Small intestine (tissue), 7 donors: ENCODE measurements around the gene PCNX1. TPM values are rescaled to one million over a fixed set of nuclear protein-coding genes. Genes with fewer than 3 reads are reported as not detected.
"Not testable (repeated sequence)": the region's sequence is repeated elsewhere in the genome, so short reads cannot be mapped to it uniquely, and the experiment has no call there.

Experiments used
- DNase-seq, 2 donors: peaks; one replicate each; pipeline versions ENCODE4 v3.0.0 to v3.0.0-alpha.2; 2013
- FAIRE-seq: peaks from 2 replicates; lab custom pipeline; 2012; peaks lifted over from hg19 to GRCh38; lab: Jason Lieb, UNC
- H3K27ac ChIP-seq, 3 donors: one replicate each; pipeline ENCODE4 v1.5.1; 2013; ENCODE audit warnings: low read length in 2 of 3, mild to moderate bottlenecking in 2 of 3, control low read depth in 1 of 3, inconsistent platforms in 1 of 3, low read depth in 1 of 3, moderate library complexity in 1 of 3
- H3K27me3 ChIP-seq, 3 donors: one replicate each; pipeline ENCODE4 v1.6.1; 2013; ENCODE audit warnings: low read length in 3 of 3, inconsistent platforms in 1 of 3; ENCODE audit not compliant: control insufficient read depth in 3 of 3, insufficient read depth in 3 of 3
- H3K36me3 ChIP-seq, 3 donors: one replicate each; pipeline ENCODE4 v1.6.1; 2013; ENCODE audit warnings: low read length in 3 of 3, inconsistent platforms in 1 of 3, low read depth in 1 of 3, mild to moderate bottlenecking in 1 of 3, moderate library complexity in 1 of 3; ENCODE audit not compliant: control insufficient read depth in 3 of 3, insufficient read depth in 2 of 3
- H3K4me1 ChIP-seq, 3 donors: one replicate each; pipeline ENCODE4 v1.6.1; 2013; ENCODE audit warnings: low read length in 2 of 3, inconsistent platforms in 1 of 3, low read depth in 1 of 3, mild to moderate bottlenecking in 1 of 3, moderate library complexity in 1 of 3; ENCODE audit not compliant: control insufficient read depth in 3 of 3, insufficient read depth in 2 of 3
- H3K4me3 ChIP-seq, 3 donors: one replicate each; pipeline ENCODE4 v1.5.1; 2013; ENCODE audit warnings: low read length in 3 of 3, control low read depth in 1 of 3, inconsistent platforms in 1 of 3, low read depth in 1 of 3, mild to moderate bottlenecking in 1 of 3, moderate library complexity in 1 of 3
- H3K9me3 ChIP-seq, 2 donors: one replicate each; pipeline ENCODE4 v1.6.1; 2013; ENCODE audit warnings: low read depth in 1 of 2, low read length in 1 of 2; ENCODE audit not compliant: control insufficient read depth in 2 of 2, insufficient read depth in 1 of 2
- WGBS, 3 donors: extraction: QIAGEN DNeasy Blood & Tissue Kit; methylation state at CpG; one replicate each; pipeline ENCODE4 v1.1.7; 2013; 5-methylcytosine and 5-hydroxymethylcytosine counted together
- polyA plus RNA-seq, 4 donors: library from polyadenylated mRNA; stranded (reverse) in 3 of 4; unstranded in 1 of 4; fragments of 200-250 nt in 3 of 4; fragments of 120-200 nt in 1 of 4; gene quantifications; one replicate each; pipeline versions ENCODE4 v1.2.1 to v1.2.3, GENCODE V29; 2013
- donor health status: healthy with polysubstance abuse.
- donor health status: control.
- donor health status: control.
- donor health status: Bipolar disorder and iron deficiency.
- donor health status: healthy.

Gene PCNX1
- polyA plus RNA-seq, 4 donors: 4.7 to 49.4 (median 6.5) TPM

DNA sequence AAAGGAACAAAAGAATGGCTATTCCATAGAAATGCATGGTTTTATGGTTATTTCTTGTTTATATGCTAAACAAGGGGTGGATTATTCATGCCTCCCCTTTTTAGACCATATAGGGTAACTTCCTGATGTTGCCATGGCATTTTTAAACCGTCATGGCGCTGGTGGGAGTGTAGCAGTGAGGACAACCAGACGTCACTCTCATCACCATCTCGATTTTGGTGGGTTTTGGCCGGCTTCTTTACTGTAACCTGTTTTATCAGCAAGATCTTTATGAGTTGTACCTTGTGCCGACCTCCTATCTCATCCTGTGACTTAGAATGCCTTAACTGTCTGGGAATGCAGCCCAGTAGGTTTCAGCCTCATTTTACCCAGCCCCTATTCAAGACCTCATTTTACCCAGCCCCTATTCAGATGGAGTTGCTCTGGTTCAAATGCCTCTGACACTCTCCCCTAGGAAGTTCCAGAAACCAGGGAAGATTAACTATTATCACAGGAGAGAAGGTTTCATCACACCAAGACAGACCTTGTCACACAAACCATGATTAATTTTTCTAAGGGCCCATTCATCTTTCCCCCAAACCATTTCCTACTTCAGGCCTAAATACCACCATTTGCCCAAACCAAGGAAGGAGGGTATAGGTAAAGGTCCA lies 31.3 kb upstream of the PCNX1 start:
- not testable (repeated sequence) for H3K27me3 ChIP-seq, FAIRE-seq, H3K27ac ChIP-seq, H3K4me1 ChIP-seq, H3K4me3 ChIP-seq, H3K36me3 ChIP-seq
- WGBS, 3 donors: 74 to 78% (median 76%) methylated on average over 6 of the region's 6 CpGs
- DNase-seq: peak in 1 of 2 donors; percentile 11
- peaks cover 1 to 15% of the 10 kb centered on the region in 2 donors for H3K9me3 ChIP-seq

DNA sequence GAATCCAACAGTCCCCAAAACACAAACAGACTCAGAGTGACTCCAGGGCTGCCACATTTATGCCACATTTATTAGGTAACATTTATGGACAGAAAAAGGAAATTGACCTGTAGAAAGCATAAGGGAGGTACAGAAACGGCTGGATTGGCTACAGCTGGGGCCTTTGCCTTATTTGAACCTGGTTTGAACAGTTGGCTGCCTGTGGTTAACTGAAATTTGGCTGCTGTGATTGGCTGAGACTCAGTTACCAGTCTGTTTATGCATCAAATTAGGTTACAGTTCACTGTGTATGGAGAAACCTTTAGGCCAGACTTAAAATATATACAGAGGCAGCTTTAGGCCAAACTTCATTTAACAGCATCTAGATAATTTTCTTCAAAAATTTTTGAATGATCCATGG lies 27.8 kb upstream of the PCNX1 start:
- Histone ChIP-seq H3K36me3 (no peaks in the 10 kb centered on the region), H3K4me1 (no peaks in the 10 kb centered on the region), H3K4me3 (no peak overlapping the region), H3K27me3 (no peaks in the 10 kb centered on the region), H3K9me3 (no peaks in the 10 kb centered on the region), H3K27ac (no peak overlapping the region)
- FAIRE-seq (no peak), DNase-seq (no peak)
- 19 to 29% (median 19%) methylated on average over 1 of the region's 1 CpG for WGBS, 3 donors

DNA sequence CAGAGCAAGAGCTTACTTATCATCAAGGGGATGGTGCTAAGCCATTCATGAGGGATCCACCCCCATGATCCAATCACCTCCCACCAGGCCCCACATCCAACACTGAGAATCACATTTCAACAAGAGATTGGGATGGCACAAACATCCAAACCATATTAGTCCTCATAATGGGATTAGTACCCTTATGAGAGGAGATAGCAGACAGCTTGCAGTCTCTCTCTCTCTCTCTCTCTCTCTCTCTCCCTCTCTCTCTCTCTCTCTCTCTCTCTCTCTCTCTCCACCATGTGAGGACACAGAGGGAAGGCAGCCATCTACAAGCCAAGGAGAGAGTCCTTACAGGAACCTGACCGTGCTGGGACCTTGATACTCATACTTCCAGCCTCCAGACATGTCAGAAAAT lies 26.4 kb upstream of the PCNX1 start:
- not testable (repeated sequence) for H3K9me3 ChIP-seq, H3K4me3 ChIP-seq, FAIRE-seq, H3K27me3 ChIP-seq, H3K36me3 ChIP-seq, DNase-seq, H3K4me1 ChIP-seq, H3K27ac ChIP-seq
- 83 to 94% (median 88%) methylated on average over 1 of the region's 1 CpG for WGBS, 3 donors

- H3K4me1 ChIP-seq: peaks cover 0 to 4% (median 0%) of the 10 kb centered on the region in 3 donors
- WGBS, 3 donors: 78 to 83% (median 78%) methylated on average over 7 of the region's 7 CpGs
- H3K9me3 ChIP-seq: no peaks in the 10 kb centered on the region
- H3K4me3 ChIP-seq: no peak overlapping the region
- DNase-seq: no peak
- H3K27ac ChIP-seq: no peak overlapping the region
- no peak for FAIRE-seq
- no peaks in the 10 kb centered on the region for H3K27me3 ChIP-seq
- no peaks in the 10 kb centered on the region for H3K36me3 ChIP-seq
Measured at GRCh38 chr14:70881549-70882177, 25.6 kb upstream of the PCNX1 start.

DNA sequence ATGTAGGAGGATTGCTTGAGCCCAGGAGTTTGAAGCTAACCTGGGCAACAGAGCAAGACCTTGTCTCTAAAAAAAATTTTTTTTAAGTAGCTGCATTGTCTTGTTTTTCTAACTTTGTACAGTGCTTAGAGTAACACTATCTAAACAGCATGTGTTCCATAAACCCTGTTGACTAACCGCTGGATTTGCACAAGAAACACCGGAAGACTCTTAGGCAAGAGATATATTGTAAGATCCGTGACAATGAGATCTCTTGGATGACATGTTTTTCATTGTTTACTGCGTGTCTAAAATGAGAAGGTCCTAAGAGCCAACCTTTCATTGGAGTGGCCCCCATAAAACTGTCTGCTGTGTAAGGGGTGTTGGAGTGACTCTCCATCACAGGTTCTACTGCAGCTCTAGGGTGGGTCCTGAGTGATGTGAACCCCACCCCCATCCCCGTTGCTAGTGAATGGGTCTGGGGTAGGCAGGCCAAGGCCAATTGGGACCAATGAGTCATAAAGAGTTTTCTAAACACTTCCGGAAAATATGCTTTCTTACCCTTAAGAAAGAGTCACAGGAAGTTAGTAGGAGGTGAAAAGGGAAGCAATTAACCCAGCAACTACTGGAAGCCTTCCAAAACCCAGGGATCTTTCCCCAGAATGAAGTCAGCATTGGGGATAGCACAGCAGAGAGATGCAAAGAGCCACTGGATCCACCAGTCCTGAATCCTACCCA lies 24.3 kb upstream of the PCNX1 start:
- H3K9me3 ChIP-seq: no peaks in the 10 kb centered on the region
- DNase-seq (no peak), FAIRE-seq (no peak)
- no peak overlapping the region for H3K4me3 ChIP-seq
- peaks cover 0 to 7% (median 0%) of the 10 kb centered on the region in 3 donors for H3K4me1 ChIP-seq
- WGBS, 3 donors: 54 to 73% (median 62%) methylated on average over 6 of the region's 6 CpGs
- H3K27ac ChIP-seq: peak overlapping the region in 1 of 3 donors; percentile 81
- no peaks in the 10 kb centered on the region for H3K27me3 ChIP-seq
- no peaks in the 10 kb centered on the region for H3K36me3 ChIP-seq

- peaks cover 0 to 13% (median 0%) of the 10 kb centered on the region in 3 donors for H3K4me1 ChIP-seq
- no peaks in the 10 kb centered on the region for H3K27me3 ChIP-seq
- no peaks in the 10 kb centered on the region for H3K9me3 ChIP-seq
- H3K27ac ChIP-seq: no peak overlapping the region
- no peaks in the 10 kb centered on the region for H3K36me3 ChIP-seq
- DNase-seq (peak in 1 of 2 donors; percentile 12), FAIRE-seq (no peak)
- 79 to 86% (median 83%) methylated on average over 8 of the region's 8 CpGs for WGBS, 3 donors
- H3K4me3 ChIP-seq: no peak overlapping the region
Measured at GRCh38 chr14:70884595-70885342, 22.5 kb upstream of the PCNX1 start.

- Histone ChIP-seq H3K9me3 (no peaks in the 10 kb centered on the region), H3K4me3 (no peak overlapping the region), H3K4me1 (peaks cover 0 to 13% (median 0%) of the 10 kb centered on the region in 3 donors), H3K36me3 (no peaks in the 10 kb centered on the region), H3K27me3 (no peaks in the 10 kb centered on the region), H3K27ac (peak overlapping the region in 1 of 3 donors; percentile 81)
- DNase-seq (no peak), FAIRE-seq (no peak)
- WGBS, 3 donors: 71 to 74% (median 73%) methylated on average over 5 of the region's 5 CpGs
Measured at GRCh38 chr14:70885343-70886022, 21.8 kb upstream of the PCNX1 start.
